ENCODE measurements around the gene SOCS2. TPM values are rescaled to one million over a fixed set of nuclear protein-coding genes. Genes with fewer than 3 reads are reported as not detected.
"Not testable (repeated sequence)": the region's sequence is repeated elsewhere in the genome, so short reads cannot be mapped to it uniquely, and the experiment has no call there.

The SOCS2 gene
- total RNA-seq, 1 experiment from 2014 or later: 16.6 TPM

DNA sequence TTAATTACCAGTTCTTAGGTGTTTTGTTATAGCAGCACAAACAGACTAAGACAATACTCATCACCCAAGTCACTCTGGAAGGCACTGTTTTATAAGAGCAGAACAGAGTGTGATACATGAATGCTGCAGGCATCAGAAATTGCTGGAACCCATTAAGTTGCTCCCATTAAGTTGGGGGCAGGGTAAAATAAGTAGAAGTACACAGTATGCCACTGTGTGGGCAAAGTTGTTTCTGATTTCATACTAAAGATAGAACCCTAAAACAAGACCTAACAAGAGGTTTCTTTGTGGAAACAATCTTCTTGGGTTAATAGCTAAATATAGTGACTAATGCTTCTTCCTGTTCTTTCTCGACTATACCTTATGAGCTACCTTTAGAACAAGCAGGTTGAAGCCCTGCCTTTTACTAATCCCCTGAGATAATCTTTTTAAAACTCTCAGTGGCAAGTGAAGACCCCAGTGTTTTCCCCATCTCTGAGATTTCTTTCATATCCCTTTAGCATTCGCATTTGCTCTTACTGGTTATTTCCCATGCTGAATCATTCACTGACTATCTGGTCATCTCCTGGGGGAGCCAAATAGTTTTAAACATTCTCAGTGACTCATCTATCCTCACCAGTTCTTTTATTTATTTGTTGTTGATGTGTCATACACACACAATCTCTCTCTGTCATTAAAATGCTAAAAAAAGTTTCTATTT lies 52.3 kb downstream of the SOCS2 start:
- DNase-seq: no peak
- Histone ChIP-seq H3K27me3 (no peaks in the 10 kb centered on the region), H3K27ac (no peak overlapping the region), H3K4me3 (no peak overlapping the region), H3K9me3 (replicated peaks) (no peaks in the 10 kb centered on the region), H3K36me3 (no peaks in the 10 kb centered on the region), H3K4me1 (no peaks in the 10 kb centered on the region)

GRCh38 chr12:93625295-93625645 lies 52.8 kb downstream of the SOCS2 start:
- H3K36me3 ChIP-seq; H3K9me3 ChIP-seq (replicated peaks); H3K4me1 ChIP-seq; H3K4me3 ChIP-seq; H3K27me3 ChIP-seq; H3K27ac ChIP-seq; DNase-seq: not testable (repeated sequence)

- DNase-seq: no peak
- H3K36me3 ChIP-seq: no peaks in the 10 kb centered on the region
These were observed 53.7 kb downstream of the SOCS2 start for GRCh38 chr12:93626160-93626559.

More at GRCh38 chr12:93626160-93626559, 53.7 kb downstream of the SOCS2 start:
- Histone ChIP-seq H3K4me1 (no peaks in the 10 kb centered on the region), H3K4me3 (no peak overlapping the region), H3K27me3 (no peaks in the 10 kb centered on the region), H3K9me3 (replicated peaks) (no peaks in the 10 kb centered on the region), H3K27ac (no peak overlapping the region)

Other genes with a start within 250 kb of the SOCS2 start
- gene NUDT4, start 194.8 kb upstream of the SOCS2 start, total RNA-seq (2014; rRNA removed; shearing (Covaris generic)): 36.7 and 38.8 TPM in 2 replicates
- 210 and 222 TPM in 2 replicates for gene UBE2N, start 130.7 kb upstream of the SOCS2 start, total RNA-seq (2014; rRNA removed; shearing (Covaris generic))
- 93.2 and 117 TPM in 2 replicates for gene MRPL42, start 105.2 kb upstream of the SOCS2 start, total RNA-seq (2014; rRNA removed; shearing (Covaris generic))
- gene CRADD, start 104.7 kb downstream of the SOCS2 start, total RNA-seq (2014; rRNA removed; shearing (Covaris generic)): 7.6 and 8.0 TPM in 2 replicates

Measured in SJCRH30 (cell line).